OCI-LY1 (cell line): ENCODE data around the gene KCNC2.

Source experiments
- EZH2 ChIP-seq: fragments of 200-600 bp; sonication (generic), shearing (Covaris generic); IDR thresholded peaks from 2 replicates; pipeline ENCODE4 v1.8.0; 2017; ENCODE audit warnings: borderline replicate concordance, mixed run types, mild to moderate bottlenecking, antibody characterized with exemption, low read length, moderate library complexity, mixed read lengths
- TF ChIP-seq, protein P1 (sequence below): fragments of 200-600 bp; sonication (generic), shearing (Covaris generic); IDR thresholded peaks from 2 replicates; pipeline ENCODE4 v1.5.1; 2017; ENCODE audit warnings: mild to moderate bottlenecking, antibody characterized with exemption, low read length, moderate library complexity, mixed read lengths

- TF ChIP-seq, protein P1, sequence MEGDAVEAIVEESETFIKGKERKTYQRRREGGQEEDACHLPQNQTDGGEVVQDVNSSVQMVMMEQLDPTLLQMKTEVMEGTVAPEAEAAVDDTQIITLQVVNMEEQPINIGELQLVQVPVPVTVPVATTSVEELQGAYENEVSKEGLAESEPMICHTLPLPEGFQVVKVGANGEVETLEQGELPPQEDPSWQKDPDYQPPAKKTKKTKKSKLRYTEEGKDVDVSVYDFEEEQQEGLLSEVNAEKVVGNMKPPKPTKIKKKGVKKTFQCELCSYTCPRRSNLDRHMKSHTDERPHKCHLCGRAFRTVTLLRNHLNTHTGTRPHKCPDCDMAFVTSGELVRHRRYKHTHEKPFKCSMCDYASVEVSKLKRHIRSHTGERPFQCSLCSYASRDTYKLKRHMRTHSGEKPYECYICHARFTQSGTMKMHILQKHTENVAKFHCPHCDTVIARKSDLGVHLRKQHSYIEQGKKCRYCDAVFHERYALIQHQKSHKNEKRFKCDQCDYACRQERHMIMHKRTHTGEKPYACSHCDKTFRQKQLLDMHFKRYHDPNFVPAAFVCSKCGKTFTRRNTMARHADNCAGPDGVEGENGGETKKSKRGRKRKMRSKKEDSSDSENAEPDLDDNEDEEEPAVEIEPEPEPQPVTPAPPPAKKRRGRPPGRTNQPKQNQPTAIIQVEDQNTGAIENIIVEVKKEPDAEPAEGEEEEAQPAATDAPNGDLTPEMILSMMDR = no peak; the same call in 1 of the 2 replicates
- no peak for TF ChIP-seq EZH2
These were observed 122.0 kb downstream of the KCNC2 start for GRCh38 chr12:75087654-75088053.
